Measurements from ENCODE around the gene CYTH1. TPM values are rescaled to one million over a fixed set of nuclear protein-coding genes. Genes with fewer than 3 reads are reported as not detected.
"Not testable (repeated sequence)": the region's sequence is repeated elsewhere in the genome, so short reads cannot be mapped to it uniquely, and the experiment has no call there.

Gene CYTH1
- total and polyA plus RNA-seq, 8 donors, result 36.6 to 96.1 (median 41.3) TPM

DNA sequence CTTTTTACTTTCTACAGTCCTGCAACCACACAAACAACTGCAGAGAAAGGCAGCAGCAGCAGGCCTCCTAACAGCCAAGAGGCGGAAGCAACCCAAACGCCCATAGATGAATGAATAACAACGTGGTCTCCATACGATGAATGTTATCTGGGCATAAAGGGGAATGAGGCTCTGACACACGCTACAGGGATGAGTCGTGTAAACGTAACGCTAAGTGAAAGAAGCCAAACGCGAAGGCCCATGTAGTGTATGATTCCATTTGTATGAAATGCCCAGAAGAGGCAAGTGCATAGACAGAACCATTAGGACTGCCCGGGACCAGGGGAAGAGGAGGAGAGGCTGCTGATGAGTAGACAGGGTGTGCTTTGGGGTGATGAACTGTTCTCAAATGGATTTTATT is 110.1 kb downstream of the CYTH1 start:
- Histone ChIP-seq H3K27ac (no peak overlapping the region), H3K36me3 (peaks cover 0 to 62% of the 10 kb centered on the region in 2 donors), H3K9me3 (no peaks in the 10 kb centered on the region), H3K27me3 (no peaks in the 10 kb centered on the region), H3K4me3 (no peak overlapping the region), H3K4me1 (peaks cover 0 to 3% of the 10 kb centered on the region in 2 donors)
- DNase-seq, result no peak
- TF ChIP-seq CTCF (IDR thresholded peaks at IDR 0.05), result no peak
- ATAC-seq, result no peak
- intact Hi-C loops (cut with DNase I), result no loop called here

- ATAC-seq; H3K4me1 ChIP-seq; H3K9me3 ChIP-seq; H3K27me3 ChIP-seq; H3K27ac ChIP-seq; intact Hi-C loops (cut with DNase I); DNase-seq; H3K4me3 ChIP-seq: not testable (repeated sequence)
- peaks cover 0 to 59% of the 10 kb centered on the region in 2 donors for H3K36me3 ChIP-seq
Measured at GRCh38 chr17:78671726-78672001, 110.4 kb downstream of the CYTH1 start.

GRCh38 chr17:78670850-78671725 is 111.0 kb downstream of the CYTH1 start:
- Histone ChIP-seq H3K4me3 (no peak overlapping the region), H3K36me3 (peaks cover 0 to 53% of the 10 kb centered on the region in 2 donors), H3K27ac (no peak overlapping the region), H3K4me1 (peaks cover 9 to 12% of the 10 kb centered on the region in 2 donors), H3K9me3 (no peaks in the 10 kb centered on the region), H3K27me3 (no peaks in the 10 kb centered on the region)
- intact Hi-C loops (cut with DNase I), result no loop called here
- no peak for TF ChIP-seq CTCF (IDR thresholded peaks at IDR 0.05)
- DNase-seq, result peak in 1 of 4 donors; percentile 8
- ATAC-seq, result no peak

GRCh38 chr17:78669975-78670518 is 112.0 kb downstream of the CYTH1 start:
- peaks cover 0 to 43% of the 10 kb centered on the region in 2 donors for H3K36me3 ChIP-seq
- H3K4me3 ChIP-seq, result no peak overlapping the region
- H3K4me1 ChIP-seq, result peaks cover 11 to 22% of the 10 kb centered on the region in 2 donors
- ATAC-seq (no peak), DNase-seq (peak in 1 of 4 donors; percentile 27)
- TF ChIP-seq CTCF (IDR thresholded peaks at IDR 0.05), result no peak
- H3K9me3 ChIP-seq, result no peaks in the 10 kb centered on the region
- intact Hi-C loops (cut with DNase I), result no loop called here
- no peaks in the 10 kb centered on the region for H3K27me3 ChIP-seq
- H3K27ac ChIP-seq, result no peak overlapping the region

DNA sequence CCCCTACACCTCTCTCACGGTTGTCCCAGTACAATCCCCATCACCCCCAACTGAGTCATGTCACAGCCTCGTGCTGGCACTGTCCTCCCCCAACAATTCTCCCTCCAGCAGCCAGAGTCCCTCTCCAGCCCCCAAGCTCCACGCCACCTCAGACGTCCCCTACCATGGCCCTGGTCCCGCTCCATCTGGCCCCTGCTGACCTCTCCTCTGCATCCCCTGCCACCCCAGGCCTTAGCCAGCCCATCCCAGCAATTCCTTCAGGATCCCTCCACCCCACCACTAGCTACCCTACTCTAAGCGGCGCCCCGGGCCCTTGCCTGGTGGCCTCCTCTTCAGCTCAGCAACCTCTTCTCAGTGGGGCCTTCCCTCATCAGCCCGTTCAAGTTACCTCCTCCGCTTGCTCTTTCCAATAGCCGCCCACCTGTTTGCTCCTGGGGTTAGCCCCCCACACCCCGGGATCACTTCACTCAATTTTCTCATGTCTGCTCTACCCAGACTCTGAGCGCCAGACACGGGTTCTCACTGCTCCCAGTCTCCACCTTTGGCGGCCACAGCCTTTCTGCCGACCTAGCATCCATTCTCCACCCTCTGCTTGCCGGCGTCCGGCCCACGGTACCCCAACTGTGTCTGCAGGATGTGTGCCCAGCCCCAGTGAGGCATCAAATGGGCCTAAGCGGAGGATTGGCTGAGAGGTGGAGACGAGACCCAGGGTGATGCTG is 112.7 kb downstream of the CYTH1 start:
- no peaks in the 10 kb centered on the region for H3K27me3 ChIP-seq
- peak in 1 of 4 donors; percentile 26 for DNase-seq
- intact Hi-C loops (cut with DNase I), result no loop called here
- H3K36me3 ChIP-seq, result peaks cover 0 to 36% of the 10 kb centered on the region in 2 donors
- H3K27ac ChIP-seq, result no peak overlapping the region
- TF ChIP-seq CTCF (IDR thresholded peaks at IDR 0.05), result no peak
- no peak overlapping the region for H3K4me3 ChIP-seq
- H3K4me1 ChIP-seq, result peaks cover 11 to 28% of the 10 kb centered on the region in 2 donors
- no peaks in the 10 kb centered on the region for H3K9me3 ChIP-seq
- no peak for ATAC-seq

Data from left lung (tissue), 10 donors.